BE2C (cell line): ENCODE data around the gene CASP8AP2.

Source experiments
- DNase-seq: peaks from one replicate; pipeline ENCODE4 v3.0.0-alpha.2; 2020
- H3K27me3 ChIP-seq: fragments of 250-450 bp; sonication (Bioruptor Pico); 2 replicates; pipeline ENCODE4 v1.5.1; 2020; ENCODE audit warnings: mild to moderate bottlenecking
- H3K36me3 ChIP-seq: fragments of 250-450 bp; sonication (Bioruptor Pico); 2 replicates; pipeline ENCODE4 v1.5.1; 2020; ENCODE audit warnings: mild to moderate bottlenecking
- H3K4me1 ChIP-seq: fragments of 250-450 bp; sonication (Bioruptor Pico); 2 replicates; pipeline ENCODE4 v1.5.1; 2020
- H3K4me3 ChIP-seq: 2 replicates; pipeline ENCODE4 v1.5.1; 2011; ENCODE audit warnings: low read depth, low read length
- H3K9me3 ChIP-seq: fragments of 250-450 bp; sonication (Bioruptor Pico); 2 replicates; pipeline ENCODE4 v1.5.1; 2020
- TF ChIP-seq, protein P1 (sequence below): IDR thresholded peaks from 2 replicates; pipeline ENCODE4 v1.5.1; 2012; ENCODE audit warnings: mild to moderate bottlenecking, low read depth, low read length

The CASP8AP2 gene

GRCh38 chr6:89853068-89853467 lies 23.4 kb downstream of the CASP8AP2 start:
- TF ChIP-seq, protein P1, sequence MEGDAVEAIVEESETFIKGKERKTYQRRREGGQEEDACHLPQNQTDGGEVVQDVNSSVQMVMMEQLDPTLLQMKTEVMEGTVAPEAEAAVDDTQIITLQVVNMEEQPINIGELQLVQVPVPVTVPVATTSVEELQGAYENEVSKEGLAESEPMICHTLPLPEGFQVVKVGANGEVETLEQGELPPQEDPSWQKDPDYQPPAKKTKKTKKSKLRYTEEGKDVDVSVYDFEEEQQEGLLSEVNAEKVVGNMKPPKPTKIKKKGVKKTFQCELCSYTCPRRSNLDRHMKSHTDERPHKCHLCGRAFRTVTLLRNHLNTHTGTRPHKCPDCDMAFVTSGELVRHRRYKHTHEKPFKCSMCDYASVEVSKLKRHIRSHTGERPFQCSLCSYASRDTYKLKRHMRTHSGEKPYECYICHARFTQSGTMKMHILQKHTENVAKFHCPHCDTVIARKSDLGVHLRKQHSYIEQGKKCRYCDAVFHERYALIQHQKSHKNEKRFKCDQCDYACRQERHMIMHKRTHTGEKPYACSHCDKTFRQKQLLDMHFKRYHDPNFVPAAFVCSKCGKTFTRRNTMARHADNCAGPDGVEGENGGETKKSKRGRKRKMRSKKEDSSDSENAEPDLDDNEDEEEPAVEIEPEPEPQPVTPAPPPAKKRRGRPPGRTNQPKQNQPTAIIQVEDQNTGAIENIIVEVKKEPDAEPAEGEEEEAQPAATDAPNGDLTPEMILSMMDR: no peak
- Histone ChIP-seq H3K9me3 (no peaks in the 10 kb centered on the region), H3K27me3 (no peaks in the 10 kb centered on the region), H3K4me3 (no peak overlapping the region), H3K36me3 (peaks cover 50% of the 10 kb centered on the region), H3K4me1 (no peaks in the 10 kb centered on the region)
- DNase-seq: no peak

DNA sequence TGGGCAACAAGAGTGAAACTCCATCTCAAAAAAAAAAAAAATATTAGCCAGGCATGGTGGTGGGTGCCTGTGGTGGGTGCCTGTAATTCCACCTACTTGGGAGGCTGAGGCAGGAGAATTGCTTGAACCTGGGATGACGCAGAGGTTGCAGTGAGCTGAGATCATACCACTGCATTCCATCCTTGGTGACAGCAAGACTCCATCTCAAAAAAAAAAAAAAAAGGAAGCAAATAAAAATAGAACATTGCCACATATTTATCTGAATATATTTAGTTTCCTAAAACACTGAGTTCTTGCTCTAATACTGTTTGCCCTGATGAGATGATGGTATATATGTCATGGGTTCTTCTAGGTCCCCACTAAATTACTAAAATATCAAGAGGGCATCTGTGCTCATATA lies 28.4 kb downstream of the CASP8AP2 start:
- Histone ChIP-seq H3K4me1 (no peaks in the 10 kb centered on the region), H3K36me3 (peaks cover 67% of the 10 kb centered on the region), H3K27me3 (no peaks in the 10 kb centered on the region), H3K9me3 (no peaks in the 10 kb centered on the region), H3K4me3 (no peak overlapping the region)
- TF ChIP-seq, protein P1: no peak
- DNase-seq: no peak

GRCh38 chr6:89859744-89860143 lies 30.1 kb downstream of the CASP8AP2 start:
- H3K36me3 ChIP-seq: peaks cover 62% of the 10 kb centered on the region
- no peak for DNase-seq
- TF ChIP-seq, protein P1: no peak
- no peaks in the 10 kb centered on the region for H3K4me1 ChIP-seq
- no peak overlapping the region for H3K4me3 ChIP-seq
- no peaks in the 10 kb centered on the region for H3K27me3 ChIP-seq
- H3K9me3 ChIP-seq: no peaks in the 10 kb centered on the region

- no peak for DNase-seq
- Histone ChIP-seq H3K27me3 (no peaks in the 10 kb centered on the region), H3K4me3 (no peak overlapping the region), H3K9me3 (no peaks in the 10 kb centered on the region), H3K36me3 (peaks cover 63% of the 10 kb centered on the region), H3K4me1 (no peaks in the 10 kb centered on the region)
- TF ChIP-seq, protein P1: no peak
Measured at GRCh38 chr6:89862273-89862672, 32.6 kb downstream of the CASP8AP2 start.

- no peak for DNase-seq
- Histone ChIP-seq H3K9me3 (no peaks in the 10 kb centered on the region), H3K4me1 (no peaks in the 10 kb centered on the region), H3K36me3 (peaks cover 63% of the 10 kb centered on the region), H3K27me3 (no peaks in the 10 kb centered on the region), H3K4me3 (no peak overlapping the region)
- TF ChIP-seq, protein P1: no peak
Measured at GRCh38 chr6:89862698-89863097, 33.0 kb downstream of the CASP8AP2 start.

DNA sequence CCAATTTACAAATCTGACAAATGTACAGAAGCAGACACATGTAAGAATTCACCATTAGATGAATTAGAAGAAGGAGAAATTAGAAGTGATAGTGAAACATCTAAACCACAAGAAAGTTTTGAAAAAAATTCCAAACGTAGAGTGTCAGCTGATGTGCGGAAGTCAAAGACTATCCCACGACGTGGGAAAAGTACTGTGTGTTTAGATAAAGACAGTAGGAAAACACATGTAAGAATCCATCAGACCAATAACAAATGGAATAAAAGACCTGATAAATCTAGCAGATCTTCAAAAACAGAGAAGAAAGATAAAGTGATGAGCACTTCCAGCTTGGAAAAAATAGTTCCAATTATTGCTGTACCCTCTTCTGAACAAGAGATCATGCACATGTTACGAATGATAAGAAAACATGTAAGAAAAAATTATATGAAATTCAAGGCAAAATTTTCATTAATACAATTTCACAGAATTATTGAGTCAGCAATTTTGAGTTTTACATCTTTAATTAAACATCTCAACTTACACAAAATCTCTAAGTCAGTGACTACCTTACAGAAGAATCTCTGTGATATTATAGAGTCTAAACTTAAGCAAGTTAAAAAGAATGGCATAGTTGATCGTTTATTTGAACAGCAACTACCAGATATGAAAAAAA lies 36.5 kb downstream of the CASP8AP2 start:
- Histone ChIP-seq H3K36me3 (peaks cover 63% of the 10 kb centered on the region), H3K4me3 (no peak overlapping the region), H3K27me3 (no peaks in the 10 kb centered on the region), H3K9me3 (no peaks in the 10 kb centered on the region), H3K4me1 (no peaks in the 10 kb centered on the region)
- no peak for DNase-seq
- TF ChIP-seq, protein P1: no peak
